Brain microvascular endothelial cell (primary cell): ENCODE results near the gene NTN1.
"Not testable (repeated sequence)": the region's sequence is repeated elsewhere in the genome, so short reads cannot be mapped to it uniquely, and the experiment has no call there.

Experiments
- DNase-seq: peaks from one replicate; pipeline ENCODE4 v3.0.0-alpha.2; 2020
- H3K27ac ChIP-seq: fragments of 250-450 bp; sonication (Bioruptor Pico); 2 replicates; pipeline ENCODE4 v1.5.1; 2020; ENCODE audit warnings: mild to moderate bottlenecking, moderate library complexity
- H3K27me3 ChIP-seq: fragments of 250-450 bp; sonication (Bioruptor Pico); replicated peaks from 2 replicates; pipeline ENCODE4 v1.5.1; 2020; ENCODE audit warnings: mild to moderate bottlenecking
- H3K36me3 ChIP-seq: fragments of 250-450 bp; sonication (Bioruptor Pico); replicated peaks from 2 replicates; pipeline ENCODE4 v1.5.1; 2020; ENCODE audit warnings: mild to moderate bottlenecking
- H3K4me3 ChIP-seq: 2 replicates; pipeline ENCODE4 v1.5.1; 2011; ENCODE audit warnings: low read depth, mild to moderate bottlenecking, control low read depth, low read length, moderate library complexity
- CTCF ChIP-seq: IDR thresholded peaks from 2 replicates; pipeline ENCODE4 v1.5.1; 2011; ENCODE audit warnings: low read depth, mild to moderate bottlenecking, moderate library complexity, low read length, control low read depth, inconsistent platforms; ENCODE audit errors: missing control alignments
- in situ Hi-C: cut with HindIII; loops from 2 replicates; pipeline ENCODE4 v1.10.0; 2017; ENCODE audit warnings: low sequenced_read_pairs, low pct_ligation_motif_present

NTN1 gene

GRCh38 chr17:8985054-8985701, 36.1 kb upstream of the NTN1 start:
- no peak for TF ChIP-seq CTCF
- no peak for DNase-seq

DNA sequence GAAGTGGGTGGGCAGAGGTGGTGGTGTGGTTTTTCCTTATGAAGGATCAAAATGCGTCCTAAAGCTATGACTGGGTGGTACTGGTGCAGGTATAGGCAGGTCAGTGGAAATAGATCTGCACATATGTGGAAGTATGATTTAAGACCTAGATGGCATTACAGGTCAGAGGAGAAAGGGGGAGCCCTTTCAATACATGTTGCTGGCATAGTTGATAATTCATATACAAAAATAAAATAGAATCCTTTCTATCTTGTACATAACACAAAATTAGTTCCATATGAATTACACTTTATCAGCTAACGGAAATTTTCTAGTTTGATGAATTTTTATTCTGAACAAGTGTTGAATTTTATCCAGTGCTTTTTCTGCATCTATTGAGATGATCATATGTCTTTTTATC, 35.0 kb upstream of the NTN1 start:
- in situ Hi-C loops, result no loop called here
- peak; percentile 3 for TF ChIP-seq CTCF

More at GRCh38 chr17:8985054-8985701, 36.1 kb upstream of the NTN1 start:
- H3K36me3 ChIP-seq, result no peaks in the 10 kb centered on the region
- H3K27ac ChIP-seq, result no peak overlapping the region
- in situ Hi-C loops, result no loop called here
- H3K4me3 ChIP-seq, result no peak overlapping the region
- no peaks in the 10 kb centered on the region for H3K27me3 ChIP-seq

DNA sequence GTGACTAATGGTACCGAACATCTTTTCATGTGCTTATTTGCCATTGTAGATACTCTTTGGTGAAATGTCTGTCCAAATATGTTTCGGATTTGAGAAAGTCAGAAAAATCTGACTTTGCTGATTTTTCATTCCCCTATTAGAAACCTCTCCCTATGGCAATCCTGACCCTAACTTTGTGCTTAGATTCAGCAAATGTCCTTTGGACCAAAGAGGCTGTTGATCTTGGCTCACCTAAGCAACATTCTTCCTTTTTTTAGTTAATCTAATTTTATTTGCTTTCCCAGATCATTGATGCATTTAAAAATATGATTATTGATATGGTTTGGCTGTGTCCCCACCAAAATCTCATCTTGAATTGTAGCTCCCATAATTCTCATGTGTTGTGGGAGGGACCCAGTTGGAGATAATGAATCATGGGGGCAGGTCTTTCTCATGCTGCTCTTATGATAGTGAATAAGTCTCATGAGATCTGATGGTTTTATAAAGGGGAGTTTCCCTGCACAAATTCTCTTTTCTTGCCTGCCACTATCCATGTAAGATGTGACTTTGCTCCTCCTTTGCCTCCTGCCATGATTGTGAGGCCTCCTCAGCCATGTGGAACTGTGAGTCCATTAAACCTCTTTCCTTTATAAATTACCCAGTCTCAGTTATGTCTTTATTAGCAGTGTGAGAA, 32.9 kb upstream of the NTN1 start:
- H3K36me3 ChIP-seq, DNase-seq, H3K27me3 ChIP-seq, in situ Hi-C loops, H3K4me3 ChIP-seq, H3K27ac ChIP-seq: not testable (repeated sequence)

More for the DNA sequence above, 35.0 kb upstream of the NTN1 start:
- no peak overlapping the region for H3K4me3 ChIP-seq
- no peaks in the 10 kb centered on the region for H3K36me3 ChIP-seq
- no peak for DNase-seq
- no peaks in the 10 kb centered on the region for H3K27me3 ChIP-seq
- H3K27ac ChIP-seq, result no peak overlapping the region

DNA sequence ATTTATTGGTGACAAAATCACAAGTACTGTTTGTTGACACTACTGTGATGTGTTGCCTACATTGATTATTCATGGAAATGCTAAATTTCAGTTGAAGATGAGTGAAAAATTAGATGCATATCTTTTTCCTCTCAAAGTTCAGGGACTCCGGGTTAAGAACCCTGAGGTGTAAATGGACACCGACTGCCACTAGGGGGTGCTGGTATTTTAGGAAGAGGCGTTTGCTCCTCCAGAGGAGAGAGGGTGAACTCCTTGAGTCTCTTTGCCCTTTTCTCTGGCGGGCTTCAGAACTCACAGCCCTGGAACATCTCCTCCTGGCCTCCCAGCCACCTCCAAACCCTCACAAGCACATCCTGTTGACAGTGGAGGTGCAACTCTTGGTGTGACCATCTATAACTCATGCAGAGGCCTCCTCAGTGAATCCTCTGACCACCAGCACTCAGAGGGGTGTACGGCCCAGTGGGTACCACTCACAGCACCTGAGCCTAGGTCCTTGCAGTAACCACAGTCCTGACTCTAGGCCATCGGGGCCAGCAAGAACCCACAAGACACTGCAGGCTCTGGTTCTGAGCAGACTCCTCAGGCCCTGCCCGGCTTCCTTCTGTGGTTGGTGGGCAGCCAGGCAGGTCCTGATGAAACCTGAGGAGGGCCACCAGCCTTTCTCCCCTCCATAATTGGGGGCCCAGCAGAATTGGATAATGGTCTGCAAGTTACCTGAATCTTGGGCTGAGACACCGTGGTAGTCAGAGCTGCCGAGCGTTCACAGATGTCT, 29.6 kb upstream of the NTN1 start:
- Histone ChIP-seq H3K4me3 (no peak overlapping the region), H3K27me3 (no peaks in the 10 kb centered on the region), H3K36me3 (no peaks in the 10 kb centered on the region), H3K27ac (no peak overlapping the region)
- in situ Hi-C loops, result no loop called here
- TF ChIP-seq CTCF, result peak; percentile 82
- DNase-seq, result peak; percentile 28

GRCh38 chr17:8994319-8994718, 27.0 kb upstream of the NTN1 start:
- Histone ChIP-seq H3K27me3 (no peaks in the 10 kb centered on the region), H3K36me3 (no peaks in the 10 kb centered on the region), H3K27ac (no peak overlapping the region), H3K4me3 (no peak overlapping the region)
- TF ChIP-seq CTCF, result peak; percentile 92
- in situ Hi-C loops, result no loop called here
- DNase-seq, result peak; percentile 28

- H3K36me3 ChIP-seq, result no peaks in the 10 kb centered on the region
- H3K27ac ChIP-seq, result no peak overlapping the region
- no peak for DNase-seq
- in situ Hi-C loops, result no loop called here
- no peak for TF ChIP-seq CTCF
- H3K27me3 ChIP-seq, result no peaks in the 10 kb centered on the region
- no peak overlapping the region for H3K4me3 ChIP-seq
These were observed 25.6 kb upstream of the NTN1 start for GRCh38 chr17:8995711-8996110.
